ENCODE results near the gene KCTD18.

KCTD18 gene

GRCh38 chr2:200509612-200510433, at the start of gene KCTD18:
KCTD18 (minus strand) TSS chr2:200510068; CDS start chr2:200507016, 3,052 bp downstream.
- H3K36me3 ChIP-seq (replicated peaks), result no peaks in the 10 kb centered on the region
- no peaks in the 10 kb centered on the region; the same call in 1 of the 2 replicates for H3K4me1 ChIP-seq
- peaks cover 7% of the 10 kb centered on the region for H3K27me3 ChIP-seq (ENCODE audit: low read depth)
- peak; percentile 74 to 92 for DNase-seq (ENCODE audit: low spot score in 2 of 2)
- H3K9me3 ChIP-seq, result no peaks in the 10 kb centered on the region
- in situ Hi-C loops (cut with MboI; ENCODE audit: low sequenced_read_pairs), result no loop called here
- peak within 1 kb of the TSS; percentile 53 for H3K4me3 ChIP-seq

- DNase-seq (ENCODE audit: low spot score in 2 of 2), result no peak
- Histone ChIP-seq H3K9me3 (no peaks in the 10 kb centered on the region), H3K27me3 (ENCODE audit: low read depth) (no peaks in the 10 kb centered on the region), H3K4me1 (no peaks in the 10 kb centered on the region), H3K4me3 (no peak overlapping the region), H3K36me3 (replicated peaks) (peaks cover 21% of the 10 kb centered on the region)
- in situ Hi-C loops (cut with MboI; ENCODE audit: low sequenced_read_pairs), result no loop called here
Measured at GRCh38 chr2:200540793-200541192, 30.9 kb upstream of the KCTD18 start.

GRCh38 chr2:200538139-200538538, 28.3 kb upstream of the KCTD18 start:
- Histone ChIP-seq H3K9me3 (no peaks in the 10 kb centered on the region), H3K4me3 (no peak overlapping the region), H3K27me3 (ENCODE audit: low read depth) (no peaks in the 10 kb centered on the region), H3K36me3 (replicated peaks) (peaks cover 25% of the 10 kb centered on the region), H3K4me1 (no peaks in the 10 kb centered on the region)
- DNase-seq (ENCODE audit: low spot score in 2 of 2), result no peak
- in situ Hi-C loops (cut with MboI; ENCODE audit: low sequenced_read_pairs), result no loop called here

GRCh38 chr2:200534572-200534971, 24.7 kb upstream of the KCTD18 start:
- H3K36me3 ChIP-seq (replicated peaks), result peaks cover 22% of the 10 kb centered on the region
- no peak overlapping the region for H3K4me3 ChIP-seq
- DNase-seq (ENCODE audit: low spot score in 2 of 2), result no peak
- H3K9me3 ChIP-seq, result no peaks in the 10 kb centered on the region
- no peaks in the 10 kb centered on the region for H3K27me3 ChIP-seq (ENCODE audit: low read depth)
- in situ Hi-C loops (cut with MboI; ENCODE audit: low sequenced_read_pairs), result no loop called here
- no peaks in the 10 kb centered on the region for H3K4me1 ChIP-seq

- DNase-seq (ENCODE audit: low spot score in 2 of 2), result no peak
- no peaks in the 10 kb centered on the region for H3K4me1 ChIP-seq
- no peak overlapping the region for H3K4me3 ChIP-seq
- in situ Hi-C loops (cut with MboI; ENCODE audit: low sequenced_read_pairs), result no loop called here
- H3K27me3 ChIP-seq (ENCODE audit: low read depth), result no peaks in the 10 kb centered on the region
- no peaks in the 10 kb centered on the region for H3K9me3 ChIP-seq
- peaks cover 22% of the 10 kb centered on the region for H3K36me3 ChIP-seq (replicated peaks)
Measured at GRCh38 chr2:200533754-200534153, 23.9 kb upstream of the KCTD18 start.

GRCh38 chr2:200528228-200528627, 18.4 kb upstream of the KCTD18 start:
- no peak overlapping the region for H3K4me3 ChIP-seq

GRCh38 chr2:200525882-200526651, 16.2 kb upstream of the KCTD18 start, which contains the start of gene SGO2:
SGO2 (plus strand) TSS chr2:200526207; CDS start chr2:200532976, 6,769 bp downstream.
- H3K36me3 ChIP-seq (replicated peaks), result no peaks in the 10 kb centered on the region
- in situ Hi-C loops (cut with MboI; ENCODE audit: low sequenced_read_pairs), result no loop called here
- peak; percentile 94 to 96 for DNase-seq (ENCODE audit: low spot score in 2 of 2)
- peaks cover 8% of the 10 kb centered on the region; the same call in 1 of the 2 replicates for H3K4me1 ChIP-seq
- peak within 1 kb of the TSS; percentile 88 for H3K4me3 ChIP-seq
- peaks cover 20% of the 10 kb centered on the region for H3K27me3 ChIP-seq (ENCODE audit: low read depth)
- no peaks in the 10 kb centered on the region for H3K9me3 ChIP-seq

More at GRCh38 chr2:200528228-200528627, 18.4 kb upstream of the KCTD18 start:
- H3K9me3 ChIP-seq, result no peaks in the 10 kb centered on the region
- no peaks in the 10 kb centered on the region for H3K36me3 ChIP-seq (replicated peaks)
- H3K27me3 ChIP-seq (ENCODE audit: low read depth), result peaks cover 8% of the 10 kb centered on the region
- H3K4me1 ChIP-seq, result peaks cover 8% of the 10 kb centered on the region; the same call in 1 of the 2 replicates
- DNase-seq (ENCODE audit: low spot score in 2 of 2), result no peak
- in situ Hi-C loops (cut with MboI; ENCODE audit: low sequenced_read_pairs), result no loop called here

GRCh38 chr2:200525551-200525881, 15.6 kb upstream of the KCTD18 start:
- in situ Hi-C loops (cut with MboI; ENCODE audit: low sequenced_read_pairs), result no loop called here
- H3K36me3 ChIP-seq (replicated peaks), result no peaks in the 10 kb centered on the region
- peaks cover 25% of the 10 kb centered on the region for H3K27me3 ChIP-seq (ENCODE audit: low read depth)
- H3K4me1 ChIP-seq, result peaks cover 8% of the 10 kb centered on the region; the same call in 1 of the 2 replicates
- DNase-seq (ENCODE audit: low spot score in 2 of 2), result no peak
- no peaks in the 10 kb centered on the region for H3K9me3 ChIP-seq
- peak overlapping the region; percentile 88 for H3K4me3 ChIP-seq

GRCh38 chr2:200525066-200525465, 15.2 kb upstream of the KCTD18 start:
- Histone ChIP-seq H3K9me3 (no peaks in the 10 kb centered on the region), H3K4me3 (no peak overlapping the region), H3K27me3 (ENCODE audit: low read depth) (peaks cover 29% of the 10 kb centered on the region), H3K36me3 (replicated peaks) (no peaks in the 10 kb centered on the region), H3K4me1 (peaks cover 8% of the 10 kb centered on the region; the same call in 1 of the 2 replicates)
- DNase-seq (ENCODE audit: low spot score in 2 of 2), result no peak
- in situ Hi-C loops (cut with MboI; ENCODE audit: low sequenced_read_pairs), result no loop called here

GRCh38 chr2:200523604-200524003, 13.7 kb upstream of the KCTD18 start:
- Histone ChIP-seq H3K4me1 (peaks cover 8% of the 10 kb centered on the region; the same call in 1 of the 2 replicates), H3K4me3 (no peak overlapping the region), H3K9me3 (no peaks in the 10 kb centered on the region), H3K36me3 (replicated peaks) (no peaks in the 10 kb centered on the region), H3K27me3 (ENCODE audit: low read depth) (peaks cover 36% of the 10 kb centered on the region)
- in situ Hi-C loops (cut with MboI; ENCODE audit: low sequenced_read_pairs), result no loop called here
- DNase-seq (ENCODE audit: low spot score in 2 of 2), result no peak

GRCh38 chr2:200523158-200523557, 13.3 kb upstream of the KCTD18 start:
- Histone ChIP-seq H3K9me3 (no peaks in the 10 kb centered on the region), H3K4me3 (no peak overlapping the region), H3K27me3 (ENCODE audit: low read depth) (peaks cover 36% of the 10 kb centered on the region), H3K4me1 (peaks cover 8% of the 10 kb centered on the region; the same call in 1 of the 2 replicates), H3K36me3 (replicated peaks) (no peaks in the 10 kb centered on the region)
- no peak for DNase-seq (ENCODE audit: low spot score in 2 of 2)
- in situ Hi-C loops (cut with MboI; ENCODE audit: low sequenced_read_pairs), result no loop called here

GRCh38 chr2:200515155-200515554, 5.3 kb upstream of the KCTD18 start:
- Histone ChIP-seq H3K36me3 (replicated peaks) (no peaks in the 10 kb centered on the region), H3K9me3 (no peaks in the 10 kb centered on the region), H3K4me3 (no peak overlapping the region), H3K4me1 (no peaks in the 10 kb centered on the region), H3K27me3 (ENCODE audit: low read depth) (peaks cover 15% of the 10 kb centered on the region)
- in situ Hi-C loops (cut with MboI; ENCODE audit: low sequenced_read_pairs), result no loop called here
- DNase-seq (ENCODE audit: low spot score in 2 of 2), result no peak

- Histone ChIP-seq H3K36me3 (replicated peaks) (no peaks in the 10 kb centered on the region), H3K4me3 (peak overlapping the region; percentile 53), H3K27me3 (ENCODE audit: low read depth) (peaks cover 7% of the 10 kb centered on the region), H3K4me1 (no peaks in the 10 kb centered on the region; the same call in 1 of the 2 replicates), H3K9me3 (no peaks in the 10 kb centered on the region)
- in situ Hi-C loops (cut with MboI; ENCODE audit: low sequenced_read_pairs), result no loop called here
- no peak for DNase-seq (ENCODE audit: low spot score in 2 of 2)
Measured at GRCh38 chr2:200509235-200509611, 645 bp downstream of the KCTD18 start.

GRCh38 chr2:200507179-200507578, 2.7 kb downstream of the KCTD18 start:
- Histone ChIP-seq H3K27me3 (ENCODE audit: low read depth) (no peaks in the 10 kb centered on the region), H3K4me1 (no peaks in the 10 kb centered on the region; the same call in 1 of the 2 replicates), H3K9me3 (no peaks in the 10 kb centered on the region), H3K36me3 (replicated peaks) (no peaks in the 10 kb centered on the region), H3K4me3 (no peak overlapping the region)
- no peak for DNase-seq (ENCODE audit: low spot score in 2 of 2)
- in situ Hi-C loops (cut with MboI; ENCODE audit: low sequenced_read_pairs), result no loop called here
